Measurements from ENCODE around the gene COL4A3. TPM values are rescaled to one million over a fixed set of nuclear protein-coding genes. Genes with fewer than 3 reads are reported as not detected.
"Not testable (repeated sequence)": the region's sequence is repeated elsewhere in the genome, so short reads cannot be mapped to it uniquely, and the experiment has no call there.

The COL4A3 gene
- total RNA-seq, 1 donor from 2014 or later, result 0.67 TPM

GRCh38 chr2:227205701-227206100 lies 41.3 kb downstream of the COL4A3 start:
- DNase-seq (ENCODE audit: low spot score), result no peak

DNA sequence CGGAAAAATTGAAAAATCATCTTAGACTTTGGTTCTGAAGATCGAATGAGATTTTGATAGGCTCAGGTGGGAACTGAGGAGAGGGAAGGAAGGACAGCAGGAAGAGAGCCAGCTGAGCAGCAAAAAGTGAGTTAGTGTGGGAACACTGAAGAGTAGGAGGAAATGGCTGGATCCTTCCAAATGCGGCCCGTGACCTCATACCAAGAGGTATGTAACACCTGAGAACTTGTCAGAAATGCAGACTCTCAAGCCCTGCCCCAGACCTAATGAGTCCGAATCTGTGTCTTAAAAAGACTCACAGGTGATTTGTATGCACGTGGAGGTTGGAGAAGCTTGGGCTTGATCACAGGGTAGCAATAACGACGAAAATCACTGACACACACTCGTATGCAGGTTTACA lies 42.0 kb downstream of the COL4A3 start:
- DNase-seq (ENCODE audit: low spot score), result no peak

DNA sequence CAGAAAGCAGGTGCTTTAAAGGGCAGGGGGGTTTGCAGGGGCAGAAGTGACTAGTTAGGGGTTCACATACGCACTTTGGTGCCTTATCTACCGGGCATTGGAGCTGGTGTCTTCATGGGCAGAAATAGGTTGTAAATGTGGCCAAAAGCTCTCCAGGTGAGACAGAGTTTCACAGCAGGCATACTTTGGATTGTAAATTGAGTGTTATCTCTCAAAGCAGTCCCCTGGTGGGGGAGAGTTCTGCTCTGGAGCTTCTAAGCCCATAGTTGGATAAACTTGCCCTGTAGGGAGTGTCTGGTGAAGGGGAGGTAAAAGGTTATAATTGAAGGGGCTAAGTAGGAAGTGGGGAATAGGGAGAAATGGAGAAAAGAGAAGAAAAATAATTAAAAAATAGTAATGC lies 43.1 kb downstream of the COL4A3 start:
- no peak for DNase-seq (ENCODE audit: low spot score)

- DNase-seq (ENCODE audit: low spot score), result no peak
Measured at GRCh38 chr2:227214622-227215041, 50.2 kb downstream of the COL4A3 start.

DNA sequence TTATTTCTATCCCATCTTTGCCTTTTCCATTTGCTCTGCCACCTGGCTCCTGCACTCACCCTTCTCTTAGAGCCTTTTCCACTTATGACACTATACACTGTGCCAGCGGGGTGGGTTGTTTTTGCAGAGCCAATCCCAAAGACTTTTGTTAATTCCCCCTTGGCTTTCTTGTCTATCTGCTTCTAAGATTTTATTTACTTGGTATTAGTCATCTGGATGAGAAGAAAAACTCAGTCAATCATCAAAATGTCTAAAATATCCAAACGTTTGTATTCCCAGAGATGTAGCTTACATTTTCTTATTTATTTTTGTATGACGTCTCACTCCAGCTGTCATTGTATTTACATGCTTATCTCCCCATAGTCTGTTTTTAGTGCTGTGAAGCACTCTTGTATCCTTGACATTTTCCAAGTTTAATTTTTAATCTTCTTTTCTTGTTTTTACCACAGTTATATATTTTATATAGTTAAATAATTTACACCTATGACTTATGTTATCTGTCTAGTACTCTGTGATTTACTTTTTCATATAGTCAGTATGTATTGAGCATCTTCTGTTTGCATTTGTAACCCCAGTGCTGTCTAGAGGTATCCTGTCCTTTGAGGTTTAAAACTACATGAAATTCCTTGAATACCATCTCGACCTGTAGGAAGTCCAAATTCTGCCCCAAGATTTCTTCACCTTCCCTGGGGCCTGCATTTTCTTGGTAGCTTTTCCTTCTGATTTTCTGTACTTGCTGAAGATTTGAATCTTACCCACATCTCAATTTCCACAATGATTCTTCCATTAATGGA lies 55.1 kb downstream of the COL4A3 start:
- no peak for DNase-seq (ENCODE audit: low spot score)

- no peak for DNase-seq (ENCODE audit: low spot score)
Measured at GRCh38 chr2:227221120-227221519, 56.7 kb downstream of the COL4A3 start.

DNA sequence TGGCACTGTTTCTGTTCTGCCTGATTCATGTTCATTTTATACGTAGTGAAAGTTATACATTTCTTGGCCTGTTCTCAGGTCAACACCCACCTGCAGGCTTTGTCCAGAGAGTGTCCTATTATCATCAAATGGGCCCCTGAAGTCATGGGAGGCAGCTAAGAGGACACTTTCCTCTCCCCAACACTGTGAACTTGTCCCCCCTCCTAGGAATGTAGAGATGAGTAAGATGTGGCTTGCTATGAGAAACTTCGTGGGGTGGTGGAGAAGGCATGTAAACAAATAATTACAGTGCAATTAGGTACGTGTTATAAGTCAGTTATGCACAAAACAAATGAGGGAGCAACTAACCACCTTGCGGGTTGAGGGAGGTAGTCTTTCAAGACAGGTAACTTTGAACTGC lies 57.9 kb downstream of the COL4A3 start:
- no peak for DNase-seq (ENCODE audit: low spot score)

DNA sequence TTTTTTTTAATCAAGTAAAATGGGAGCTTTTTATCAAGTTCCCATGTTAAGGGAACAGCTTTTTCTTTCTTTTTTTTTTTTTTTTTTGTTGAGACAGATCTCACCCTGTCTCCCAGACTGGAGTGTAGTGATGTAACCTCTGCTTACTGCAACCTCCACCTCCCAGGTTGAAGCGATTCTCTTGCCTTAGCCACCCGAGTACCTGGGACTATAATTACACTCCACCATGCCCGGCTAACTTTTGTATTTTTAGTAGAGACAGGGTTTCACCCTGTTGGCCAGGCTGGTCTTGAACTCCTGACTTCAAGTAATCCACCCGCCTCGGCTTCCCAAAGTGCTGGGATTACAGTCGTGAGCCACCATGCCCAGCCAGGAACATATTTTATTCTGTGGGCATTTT lies 61.2 kb downstream of the COL4A3 start:
- DNase-seq (ENCODE audit: low spot score), result not testable (repeated sequence)

GRCh38 chr2:227228061-227228667 lies 63.7 kb downstream of the COL4A3 start:
- DNase-seq (ENCODE audit: low spot score), result no peak

GRCh38 chr2:227230151-227230550 lies 65.7 kb downstream of the COL4A3 start:
- DNase-seq (ENCODE audit: low spot score), result no peak

- DNase-seq (ENCODE audit: low spot score), result no peak
Measured at GRCh38 chr2:227234429-227234828, 70.0 kb downstream of the COL4A3 start.

GRCh38 chr2:227237786-227238185 lies 73.4 kb downstream of the COL4A3 start:
- DNase-seq (ENCODE audit: low spot score), result no peak

DNA sequence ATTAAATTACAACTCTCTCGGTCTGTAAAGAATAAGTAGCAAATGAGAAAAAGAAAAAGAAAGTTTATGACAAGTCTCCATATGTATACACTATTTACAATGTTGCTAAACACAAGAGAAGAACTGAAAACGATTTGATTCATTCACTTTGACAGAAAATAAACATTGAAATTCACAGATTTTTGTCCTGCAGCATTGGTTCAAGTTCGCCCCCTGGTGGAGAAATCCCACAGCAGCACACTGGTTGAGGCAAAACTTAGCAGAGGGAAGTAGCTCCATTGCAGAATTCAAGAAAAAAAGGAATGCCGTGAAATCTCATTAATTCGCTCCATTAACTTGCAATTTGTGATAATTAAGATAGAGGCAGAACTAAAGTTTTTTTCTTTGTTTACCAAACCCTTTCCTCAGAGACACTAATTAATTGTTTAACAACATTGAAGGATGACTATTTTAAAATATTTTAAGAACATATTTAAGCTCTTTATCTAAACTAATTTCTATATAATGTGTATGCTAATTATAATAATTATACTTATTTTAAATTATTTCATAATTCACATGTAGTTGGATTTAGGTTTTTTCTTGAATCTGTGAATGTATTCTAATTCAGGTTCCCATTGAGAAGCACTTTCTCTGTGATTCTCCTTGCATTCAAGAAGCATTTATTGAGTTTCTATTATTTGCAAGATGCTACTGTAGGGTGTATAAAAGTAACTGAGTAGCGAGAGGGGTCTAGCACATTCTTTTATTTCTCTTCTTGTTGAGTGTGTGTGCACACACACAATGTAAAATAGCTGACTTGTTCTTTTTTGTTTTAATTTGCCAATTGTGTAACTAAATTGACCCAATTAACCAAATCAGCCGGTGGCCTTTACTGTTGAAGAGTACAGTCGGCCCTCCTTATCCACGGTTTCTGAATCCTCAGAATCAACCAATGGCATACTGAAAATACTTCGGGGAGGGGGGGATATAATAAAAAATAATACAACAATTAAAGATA lies 74.1 kb downstream of the COL4A3 start:
- no peak for DNase-seq (ENCODE audit: low spot score)

DNA sequence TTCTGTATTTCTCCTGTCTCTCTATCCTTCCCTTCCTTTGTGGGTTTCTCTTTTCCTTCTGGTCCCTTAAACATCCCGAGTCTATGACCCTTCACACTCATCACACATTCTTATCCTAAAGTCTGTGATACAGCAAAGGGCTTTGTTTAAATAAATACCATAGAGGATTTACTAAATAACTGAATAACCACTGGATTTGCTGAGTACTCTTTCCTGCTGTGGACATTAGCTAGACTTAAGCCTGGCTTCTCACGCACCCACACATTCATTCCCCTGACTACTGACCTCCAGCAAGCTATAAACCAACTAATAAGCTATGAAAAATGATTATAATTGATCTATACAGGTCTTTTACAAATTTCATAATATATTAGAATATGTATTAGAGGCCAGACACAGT lies 76.6 kb downstream of the COL4A3 start:
- no peak for DNase-seq (ENCODE audit: low spot score)

DNA sequence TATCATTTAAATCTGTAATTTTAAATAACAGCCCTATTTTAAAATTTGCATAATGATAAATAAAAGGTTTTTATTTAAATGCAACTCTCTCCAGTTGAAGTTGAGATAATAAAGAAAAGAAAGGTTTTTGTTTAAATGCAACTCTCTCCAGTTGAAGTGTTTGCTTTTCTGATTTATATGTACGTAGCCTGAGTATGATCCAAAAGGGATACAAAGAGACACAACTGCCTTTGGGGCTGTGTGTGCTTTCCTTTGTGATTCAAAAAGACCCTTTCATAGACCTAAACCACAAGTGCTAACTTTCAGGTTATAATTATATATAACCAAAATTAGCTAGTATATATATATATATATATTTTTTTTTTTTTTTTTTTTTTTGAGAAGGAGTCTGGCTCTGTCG lies 84.5 kb downstream of the COL4A3 start:
- no peak for DNase-seq (ENCODE audit: low spot score)

- no peak for DNase-seq (ENCODE audit: low spot score)
Measured at GRCh38 chr2:227252831-227253230, 88.4 kb downstream of the COL4A3 start.

GRCh38 chr2:227256605-227257004 lies 92.2 kb downstream of the COL4A3 start:
- DNase-seq (ENCODE audit: low spot score), result no peak

- no peak for DNase-seq (ENCODE audit: low spot score)
Measured at GRCh38 chr2:227257820-227258219, 93.4 kb downstream of the COL4A3 start.

- no peak for DNase-seq (ENCODE audit: low spot score)
Measured at GRCh38 chr2:227260041-227260440, 95.6 kb downstream of the COL4A3 start.

DNA sequence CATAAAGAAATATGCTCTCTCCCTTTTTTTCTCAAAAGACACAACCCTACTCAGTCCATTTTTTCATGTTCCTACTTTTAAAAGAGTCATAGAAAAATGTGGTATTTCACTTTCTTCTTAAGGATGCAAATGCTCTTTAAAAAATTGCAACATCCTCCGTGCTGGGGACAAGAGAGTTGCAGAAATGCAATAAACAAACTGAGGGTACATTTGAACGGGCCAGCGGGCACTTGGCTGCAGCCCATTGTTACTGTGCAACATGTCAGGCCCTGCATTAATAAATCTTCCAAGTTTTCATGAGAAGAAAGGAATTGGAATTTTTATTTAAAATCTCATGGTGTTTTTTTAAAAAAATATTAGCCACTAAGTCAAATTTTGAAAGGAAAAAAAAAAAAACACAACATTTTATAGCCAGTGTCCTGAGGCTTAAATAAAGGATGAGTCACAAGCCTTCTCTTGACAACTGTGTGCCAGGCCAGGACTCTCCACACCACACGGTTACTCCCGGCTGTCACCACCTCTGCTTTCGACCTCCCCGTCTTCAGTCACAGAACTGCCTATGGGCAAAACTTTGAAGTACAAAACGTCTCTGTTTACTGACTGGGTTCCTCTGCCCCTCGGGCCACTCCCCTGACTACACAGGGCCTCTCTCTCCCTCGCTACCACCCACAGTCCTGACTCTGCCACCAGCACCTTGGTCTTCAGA lies 103.1 kb downstream of the COL4A3 start:
- no peak for DNase-seq (ENCODE audit: low spot score)

GRCh38 chr2:227280895-227281294 lies 116.5 kb downstream of the COL4A3 start:
- no peak for DNase-seq (ENCODE audit: low spot score)
